Esophagus muscularis mucosa (tissue), 4 donors: ENCODE results near the gene NF2. TPM values are rescaled to one million over a fixed set of nuclear protein-coding genes. Genes with fewer than 3 reads are reported as not detected.

Source experiments
- DNase-seq: peaks from one replicate; pipeline ENCODE4 v3.0.0-alpha.2; 2017; ENCODE audit errors: extremely low spot score
- H3K27ac ChIP-seq, 4 donors: fragments of 200-600 bp; sonication (generic); replicated peaks in 1 of 4; 1 replicate in 3 of 4; 2 replicates in 1 of 4; pipeline ENCODE4 v1.5.1; 2016 to 2019; ENCODE audit warnings: mild to moderate bottlenecking in 1 of 4
- H3K27me3 ChIP-seq, 4 donors: fragments of 200-600 bp; sonication (generic); one replicate each; pipeline versions ENCODE4 v1.5.1 to v1.6.0; 2016 to 2019
- H3K36me3 ChIP-seq, 4 donors: fragments of 200-600 bp; sonication (generic); one replicate each; pipeline ENCODE4 v1.5.1; 2016 to 2019
- H3K4me1 ChIP-seq, 4 donors: fragments of 200-600 bp; sonication (generic); one replicate each; pipeline ENCODE4 v1.5.1; 2016 to 2019
- H3K4me3 ChIP-seq, 4 donors: fragments of 200-600 bp; sonication (generic); 1 replicate in 2 of 4; 2 replicates in 2 of 4; pipeline ENCODE4 v1.5.1; 2016 to 2019; ENCODE audit warnings: mild to moderate bottlenecking in 4 of 4, moderate library complexity in 1 of 4
- H3K9me3 ChIP-seq, 4 donors: fragments of 200-600 bp; sonication (generic); 1 replicate in 3 of 4; 2 replicates in 1 of 4; pipeline ENCODE4 v1.5.1; 2016 to 2019
- EP300 ChIP-seq: sonication (generic); formaldehyde crosslinking; IDR thresholded peaks from one replicate; pipeline ENCODE4 v1.6.1; 2017; ENCODE audit warnings: antibody characterized with exemption
- POLR2A ChIP-seq: fragments of 450-650 bp; IDR thresholded peaks from one replicate; pipeline ENCODE4 v1.6.1; 2017; ENCODE audit warnings: antibody characterized with exemption, moderate library complexity, mild to moderate bottlenecking, low read depth
- POLR2AphosphoS5 ChIP-seq, 2 donors: sonication (generic); formaldehyde crosslinking; IDR thresholded peaks; one replicate each; pipeline ENCODE4 v1.6.1; 2017; ENCODE audit warnings: antibody characterized with exemption in 2 of 2
- WGBS: methylation state at CpG from one replicate; pipeline ENCODE4 v1.1.5; 2018; 5-methylcytosine and 5-hydroxymethylcytosine counted together
- intact Hi-C: fragments of 100-400 bp; cut with DNase I; formaldehyde crosslinking; loops from one replicate; pipeline ENCODE4 v1.15.1; 2023
- total RNA-seq, 4 donors: library from RNA; depleted of rRNA; stranded (reverse); fragments of >200 nt; gene quantifications; one replicate each; pipeline versions ENCODE4 v1.1.0 to v1.2.1, GENCODE V29; 2016
- TF ChIP-seq, protein P1 (sequence below), 3 experiments: fragments of 200-600 bp in 2 of 3; fragments of 450-650 bp in 1 of 3; sonication (generic) in 2 of 3; IDR thresholded peaks; one replicate each; pipeline ENCODE4 v1.5.1; 2017 to 2019; ENCODE audit warnings: antibody characterized with exemption in 3 of 3, mild to moderate bottlenecking in 2 of 3, moderate library complexity in 1 of 3

The NF2 gene
- total RNA-seq, 4 donors from 2014 or later: 34.5 to 47.3 (median 42.0) TPM

DNA sequence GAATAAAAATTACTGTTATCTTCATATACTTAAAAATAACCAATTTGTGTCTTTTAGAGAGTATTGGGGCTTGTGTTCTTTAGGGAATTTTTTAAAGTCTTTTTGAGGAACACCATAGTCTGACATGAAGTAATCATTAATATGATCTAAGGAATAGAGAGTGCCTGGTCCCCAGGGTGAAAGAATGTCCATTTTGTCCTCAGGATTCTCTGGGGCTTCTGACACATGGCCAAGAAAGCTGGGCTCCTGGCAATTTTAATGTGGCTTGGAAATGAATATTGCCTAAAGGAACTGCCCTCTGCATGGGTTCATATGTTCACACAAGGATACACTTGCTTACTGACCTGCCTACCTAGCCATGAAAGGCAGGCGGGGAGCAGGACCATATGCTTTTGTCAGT, 33.7 kb downstream of the NF2 start:
- Histone ChIP-seq H3K27me3 (no peaks in the 10 kb centered on the region), H3K27ac (no peak overlapping the region), H3K4me3 (no peak overlapping the region), H3K9me3 (no peaks in the 10 kb centered on the region), H3K4me1 (peaks cover 0 to 15% (median 2%) of the 10 kb centered on the region in 4 donors), H3K36me3 (peaks cover under 1 to 43% (median 31%) of the 10 kb centered on the region in 4 donors)
- intact Hi-C loops: loop anchor here (10.0 kb wide), 2 partner anchors 388 to 448 kb away; partner anchors contain the start of gene HORMAD2
- DNase-seq: no peak
- WGBS: 100% methylated on average over 1 of the region's 1 CpG
- TF ChIP-seq, protein P1, sequence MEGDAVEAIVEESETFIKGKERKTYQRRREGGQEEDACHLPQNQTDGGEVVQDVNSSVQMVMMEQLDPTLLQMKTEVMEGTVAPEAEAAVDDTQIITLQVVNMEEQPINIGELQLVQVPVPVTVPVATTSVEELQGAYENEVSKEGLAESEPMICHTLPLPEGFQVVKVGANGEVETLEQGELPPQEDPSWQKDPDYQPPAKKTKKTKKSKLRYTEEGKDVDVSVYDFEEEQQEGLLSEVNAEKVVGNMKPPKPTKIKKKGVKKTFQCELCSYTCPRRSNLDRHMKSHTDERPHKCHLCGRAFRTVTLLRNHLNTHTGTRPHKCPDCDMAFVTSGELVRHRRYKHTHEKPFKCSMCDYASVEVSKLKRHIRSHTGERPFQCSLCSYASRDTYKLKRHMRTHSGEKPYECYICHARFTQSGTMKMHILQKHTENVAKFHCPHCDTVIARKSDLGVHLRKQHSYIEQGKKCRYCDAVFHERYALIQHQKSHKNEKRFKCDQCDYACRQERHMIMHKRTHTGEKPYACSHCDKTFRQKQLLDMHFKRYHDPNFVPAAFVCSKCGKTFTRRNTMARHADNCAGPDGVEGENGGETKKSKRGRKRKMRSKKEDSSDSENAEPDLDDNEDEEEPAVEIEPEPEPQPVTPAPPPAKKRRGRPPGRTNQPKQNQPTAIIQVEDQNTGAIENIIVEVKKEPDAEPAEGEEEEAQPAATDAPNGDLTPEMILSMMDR (IDR thresholded peaks at IDR 0.05): no peak
- TF ChIP-seq POLR2AphosphoS5 (IDR thresholded peaks at IDR 0.05): no peak
- no peak for TF ChIP-seq EP300
- TF ChIP-seq POLR2A: no peak

DNA sequence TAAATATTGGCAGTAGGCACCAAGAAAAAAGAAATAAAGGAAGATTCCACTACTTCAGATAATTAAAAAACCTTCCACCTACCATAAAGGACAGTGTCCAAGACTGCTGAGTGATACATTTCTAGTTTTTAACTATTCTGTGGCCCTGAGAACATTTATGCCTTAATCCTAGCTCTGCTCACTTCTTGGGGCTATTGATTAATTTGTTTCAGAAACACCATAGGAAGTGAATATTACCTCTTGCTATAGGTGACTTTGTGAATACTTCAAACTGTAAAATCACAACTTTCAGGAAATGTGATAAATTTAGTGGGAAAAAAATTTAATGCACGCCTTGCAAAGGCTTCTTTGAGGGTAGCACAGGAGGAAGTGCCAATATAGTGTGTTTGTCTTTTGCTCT, 35.2 kb downstream of the NF2 start:
- Histone ChIP-seq H3K4me3 (no peak overlapping the region), H3K4me1 (peaks cover 0 to 8% (median 2%) of the 10 kb centered on the region in 4 donors), H3K9me3 (no peaks in the 10 kb centered on the region), H3K27ac (no peak overlapping the region), H3K36me3 (peaks cover 10 to 54% (median 39%) of the 10 kb centered on the region in 4 donors), H3K27me3 (no peaks in the 10 kb centered on the region)
- intact Hi-C loops: loop anchor here (10.0 kb wide), 2 partner anchors 386 to 446 kb away; partner anchors contain the start of gene HORMAD2
- WGBS: 84% methylated on average over 1 of the region's 1 CpG
- TF ChIP-seq POLR2A: no peak
- TF ChIP-seq, protein P1 (IDR thresholded peaks at IDR 0.05): no peak
- TF ChIP-seq EP300: no peak
- TF ChIP-seq POLR2AphosphoS5 (IDR thresholded peaks at IDR 0.05): no peak
- DNase-seq: no peak

GRCh38 chr22:29639096-29639495, 35.7 kb downstream of the NF2 start:
- intact Hi-C loops: loop anchor here (10.0 kb wide), 2 partner anchors 386 to 446 kb away; partner anchors contain the start of gene HORMAD2
- no peak overlapping the region for H3K4me3 ChIP-seq
- no peak for DNase-seq
- H3K9me3 ChIP-seq: no peaks in the 10 kb centered on the region
- no peak overlapping the region for H3K27ac ChIP-seq
- no peaks in the 10 kb centered on the region for H3K27me3 ChIP-seq
- H3K36me3 ChIP-seq: peaks cover 10 to 57% (median 39%) of the 10 kb centered on the region in 4 donors
- no peak for TF ChIP-seq POLR2A
- no peak for TF ChIP-seq EP300
- TF ChIP-seq, protein P1 (IDR thresholded peaks at IDR 0.05): no peak
- TF ChIP-seq POLR2AphosphoS5 (IDR thresholded peaks at IDR 0.05): no peak
- H3K4me1 ChIP-seq: peaks cover 0 to 4% (median under 1%) of the 10 kb centered on the region in 4 donors

DNA sequence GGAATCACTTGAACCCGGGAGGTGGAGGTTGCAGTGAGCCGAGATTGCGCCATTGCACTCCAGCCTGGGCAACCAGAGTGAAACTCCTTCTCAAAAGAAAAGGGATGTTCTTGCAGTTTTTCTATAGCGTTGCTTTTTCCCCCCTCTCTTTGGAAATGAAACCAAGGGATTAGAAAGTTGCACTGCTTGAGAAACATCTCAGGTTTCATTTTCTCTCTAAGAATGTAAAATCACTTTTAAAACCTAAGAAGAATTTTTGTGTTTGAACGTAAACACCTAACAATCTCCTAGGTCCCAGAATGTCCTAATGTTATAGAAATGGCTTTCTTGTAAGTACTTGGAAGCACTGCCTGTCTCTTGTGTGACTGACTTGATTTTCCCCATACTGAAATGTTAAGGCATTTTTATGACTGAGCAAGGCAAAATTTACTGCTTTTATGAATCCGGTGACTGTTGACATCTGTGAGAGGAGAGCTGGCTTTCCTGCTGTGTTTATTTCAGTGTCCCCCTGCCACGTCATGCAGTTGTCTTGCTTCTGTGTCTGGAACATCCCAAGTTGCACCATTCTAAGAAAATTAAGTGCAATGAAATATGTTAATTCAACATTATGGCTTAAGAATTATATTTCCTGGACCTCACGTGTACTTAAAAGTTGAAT, 37.7 kb downstream of the NF2 start:
- no peaks in the 10 kb centered on the region for H3K27me3 ChIP-seq
- no peak overlapping the region for H3K4me3 ChIP-seq
- H3K9me3 ChIP-seq: no peaks in the 10 kb centered on the region
- no peak overlapping the region for H3K27ac ChIP-seq
- no peak for DNase-seq
- H3K36me3 ChIP-seq: peaks cover 10 to 70% (median 45%) of the 10 kb centered on the region in 4 donors
- intact Hi-C loops: no loop called here
- 79% methylated on average over 8 of the region's 8 CpGs for whole genome bisulfite sequencing
- no peaks in the 10 kb centered on the region for H3K4me1 ChIP-seq
- TF ChIP-seq EP300: no peak
- TF ChIP-seq, protein P1 (IDR thresholded peaks at IDR 0.05): no peak
- no peak for TF ChIP-seq POLR2A
- no peak for TF ChIP-seq POLR2AphosphoS5 (IDR thresholded peaks at IDR 0.05)
